Jurkat, Clone E6-1 (cell line): ENCODE data around the gene FLVCR1.
"Not testable (repeated sequence)": the region's sequence is repeated elsewhere in the genome, so short reads cannot be mapped to it uniquely, and the experiment has no call there.

ENCODE experiments used
- DNase-seq: peaks from one replicate; pipeline ENCODE4 v3.0.0-alpha.2; 2011; ENCODE audit warnings: low read depth, low spot score
- H3K4me3 ChIP-seq: 2 replicates; pipeline ENCODE4 v1.5.1; 2011; ENCODE audit warnings: mild to moderate bottlenecking, low read length, control low read depth, moderate library complexity

The FLVCR1 gene

GRCh38 chr1:212858461-212859265, 588 bp downstream of the FLVCR1 start:
- peak overlapping the region; percentile 95 for H3K4me3 ChIP-seq
- no peak for DNase-seq

- no peak for DNase-seq
- no peak overlapping the region for H3K4me3 ChIP-seq
These were observed 2.9 kb downstream of the FLVCR1 start for GRCh38 chr1:212860713-212861581.

- DNase-seq: no peak
- H3K4me3 ChIP-seq: no peak overlapping the region
These were observed 4.1 kb downstream of the FLVCR1 start for GRCh38 chr1:212862111-212862690.

- DNase-seq, H3K4me3 ChIP-seq: not testable (repeated sequence)
These were observed 5.3 kb downstream of the FLVCR1 start for GRCh38 chr1:212863345-212863744.

DNA sequence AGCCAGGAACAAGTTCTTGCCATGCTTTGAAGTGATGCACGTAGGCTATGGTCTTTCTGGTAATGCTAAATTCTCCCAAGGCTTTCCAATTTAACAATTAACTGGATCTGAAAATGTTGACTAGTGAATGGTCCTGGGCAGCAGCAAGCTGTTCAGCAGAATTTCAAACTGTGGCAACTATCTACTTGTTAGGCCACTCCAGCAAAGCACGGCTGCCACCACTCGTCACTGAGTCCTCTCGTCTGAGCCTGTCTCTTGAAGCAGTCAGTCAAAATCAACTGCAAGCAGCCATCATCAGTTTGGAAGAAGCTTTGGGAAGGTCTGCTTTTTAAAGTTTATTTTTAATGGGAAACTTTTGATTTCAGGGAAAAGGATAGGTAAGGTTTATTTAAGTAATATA, 6.1 kb downstream of the FLVCR1 start:
- no peak for DNase-seq
- no peak overlapping the region for H3K4me3 ChIP-seq

- DNase-seq: no peak
- H3K4me3 ChIP-seq: no peak overlapping the region
These were observed 9.1 kb downstream of the FLVCR1 start for GRCh38 chr1:212867192-212867591.

DNA sequence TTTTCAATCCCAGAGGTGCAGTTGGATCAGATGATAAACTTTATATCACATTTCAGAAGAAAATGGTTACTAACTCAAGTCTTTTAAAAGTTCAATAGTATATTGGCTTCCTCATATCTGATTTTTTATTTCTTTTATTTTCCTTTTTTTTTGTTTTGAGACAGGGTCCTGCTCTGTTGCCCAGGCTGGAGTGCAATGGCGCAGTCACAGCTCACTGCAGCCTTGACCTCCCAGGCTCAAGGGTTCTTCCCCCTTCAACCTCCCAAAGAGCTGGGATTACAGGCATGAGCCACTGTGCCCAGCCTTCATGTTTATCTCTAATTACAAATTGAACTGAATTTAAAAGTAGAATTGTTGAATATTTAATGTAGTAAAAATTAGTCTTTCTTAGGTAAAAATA, 13.9 kb downstream of the FLVCR1 start:
- DNase-seq: no peak
- H3K4me3 ChIP-seq: no peak overlapping the region

DNA sequence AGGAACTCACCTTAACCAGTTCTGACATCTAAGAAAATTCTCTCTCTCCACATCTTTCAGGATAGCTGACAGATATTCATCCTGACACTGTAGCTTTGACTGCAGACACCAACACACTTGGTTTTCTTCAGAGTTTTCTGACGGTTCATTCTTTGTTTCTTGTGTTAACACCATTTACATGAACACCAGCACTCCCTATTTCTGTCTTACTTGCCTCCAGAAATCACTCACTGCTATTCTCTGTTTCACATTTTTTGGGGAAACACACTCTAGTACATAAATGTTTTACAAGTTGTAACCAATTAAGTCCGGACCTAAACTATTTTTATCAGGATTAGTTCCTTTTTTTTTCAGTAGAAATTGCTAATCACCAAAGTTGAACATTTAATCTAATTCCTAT, 15.4 kb downstream of the FLVCR1 start:
- no peak for DNase-seq
- H3K4me3 ChIP-seq: no peak overlapping the region

GRCh38 chr1:212878418-212878817, 20.3 kb downstream of the FLVCR1 start:
- no peak overlapping the region for H3K4me3 ChIP-seq
- DNase-seq: no peak

- no peak for DNase-seq
- H3K4me3 ChIP-seq: no peak overlapping the region
These were observed 22.0 kb downstream of the FLVCR1 start for GRCh38 chr1:212879947-212880690.

DNA sequence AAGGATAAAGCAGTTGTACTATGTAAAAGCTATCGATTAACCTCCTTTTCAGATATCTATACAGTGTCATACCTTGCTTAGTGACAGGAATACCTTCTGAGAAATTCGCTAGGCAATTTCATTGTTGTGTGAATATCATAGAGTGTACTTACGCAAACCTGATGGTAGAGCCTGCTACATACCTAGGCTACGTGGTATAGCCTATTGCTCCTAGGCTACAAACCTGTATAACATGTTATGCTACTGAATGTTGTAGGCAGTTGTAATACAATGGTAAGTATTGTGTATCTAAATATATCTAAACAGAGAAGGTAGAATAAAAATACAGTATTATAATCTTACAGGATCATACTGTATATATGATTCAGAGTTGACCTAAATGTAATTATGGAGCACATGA, 26.5 kb downstream of the FLVCR1 start:
- no peak for DNase-seq
- H3K4me3 ChIP-seq: no peak overlapping the region

GRCh38 chr1:212892108-212892507, 34.0 kb downstream of the FLVCR1 start:
- DNase-seq: no peak
- no peak overlapping the region for H3K4me3 ChIP-seq

DNA sequence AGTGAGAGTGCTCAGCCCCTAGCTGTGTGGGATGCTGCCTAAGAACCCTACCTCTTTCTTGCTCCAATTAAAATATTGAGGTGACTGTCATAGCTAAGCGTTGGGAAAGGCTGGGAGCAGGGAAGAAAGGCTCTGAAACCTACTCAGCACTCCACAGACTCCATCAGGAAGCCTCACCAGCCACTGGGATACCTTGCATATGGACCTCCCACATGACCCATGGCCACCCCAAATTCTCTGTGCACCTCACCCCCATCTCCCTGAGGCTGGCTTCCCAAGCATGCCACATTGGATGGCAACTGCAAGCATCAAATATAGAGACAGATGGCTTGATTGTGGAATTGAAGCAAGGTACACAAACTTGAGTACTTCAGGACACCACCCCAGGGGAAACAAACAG, 41.8 kb downstream of the FLVCR1 start:
- no peak for DNase-seq

DNA sequence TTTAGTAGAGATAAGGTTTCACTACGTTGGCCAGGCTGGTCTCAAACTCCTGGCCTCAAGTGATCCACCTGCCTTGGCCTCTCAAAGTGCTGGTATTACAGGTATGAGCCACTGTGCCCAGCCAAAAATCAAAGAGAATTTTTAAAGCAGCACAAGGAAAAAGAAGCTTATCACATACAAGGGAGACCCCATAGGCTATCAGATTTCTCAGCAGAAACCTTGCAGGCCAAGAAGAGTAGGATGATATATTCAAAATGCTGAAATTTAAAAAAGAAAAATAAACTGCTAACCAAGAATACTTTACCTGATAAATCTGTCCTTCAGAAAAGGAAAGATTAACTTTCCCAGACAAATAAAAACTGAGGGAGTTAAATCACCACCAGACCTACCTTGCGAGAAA, 43.2 kb downstream of the FLVCR1 start:
- H3K4me3 ChIP-seq: no peak overlapping the region

More for the DNA sequence above, 41.8 kb downstream of the FLVCR1 start:
- no peak overlapping the region for H3K4me3 ChIP-seq

DNA sequence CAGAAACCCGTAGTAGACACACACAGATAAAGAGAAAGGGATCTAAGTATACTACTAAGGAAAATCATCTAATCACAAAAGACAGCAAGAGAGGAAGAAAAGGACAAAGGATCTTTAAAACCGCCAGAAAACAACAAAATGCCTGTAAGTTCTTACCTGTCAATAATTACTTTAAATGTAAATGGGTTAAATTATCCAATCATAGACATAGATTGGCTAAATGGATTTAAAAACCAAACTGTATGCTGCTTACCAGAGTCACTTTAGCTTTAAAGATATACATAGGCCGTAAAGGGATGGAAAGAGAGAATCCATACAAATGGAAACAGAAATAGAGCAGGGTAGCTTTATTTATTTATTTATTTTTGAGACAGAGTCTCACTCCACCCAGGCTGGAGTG, 44.0 kb downstream of the FLVCR1 start:
- no peak overlapping the region for H3K4me3 ChIP-seq
- no peak for DNase-seq

More for the DNA sequence above, 43.2 kb downstream of the FLVCR1 start:
- no peak for DNase-seq

DNA sequence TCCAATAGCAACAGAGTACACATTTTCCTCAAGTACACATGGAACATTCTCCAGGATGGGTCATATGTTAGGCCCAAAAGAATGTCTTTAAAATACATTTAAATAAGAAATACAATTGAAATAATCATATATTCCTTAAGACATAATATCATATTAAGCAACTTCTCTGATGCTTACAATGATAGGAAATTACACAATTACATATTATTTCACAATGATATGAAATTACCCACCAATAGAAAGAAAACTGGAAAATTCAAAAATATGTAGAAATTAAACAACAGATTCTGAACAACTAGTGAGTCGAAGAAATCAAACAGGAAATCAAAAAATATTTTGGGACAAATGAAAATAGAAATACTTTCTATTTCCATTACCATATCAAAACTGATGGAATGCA, 45.6 kb downstream of the FLVCR1 start:
- no peak for DNase-seq
- no peak overlapping the region for H3K4me3 ChIP-seq

- not testable (repeated sequence) for DNase-seq, H3K4me3 ChIP-seq
These were observed 50.0 kb downstream of the FLVCR1 start for GRCh38 chr1:212908071-212908470.

DNA sequence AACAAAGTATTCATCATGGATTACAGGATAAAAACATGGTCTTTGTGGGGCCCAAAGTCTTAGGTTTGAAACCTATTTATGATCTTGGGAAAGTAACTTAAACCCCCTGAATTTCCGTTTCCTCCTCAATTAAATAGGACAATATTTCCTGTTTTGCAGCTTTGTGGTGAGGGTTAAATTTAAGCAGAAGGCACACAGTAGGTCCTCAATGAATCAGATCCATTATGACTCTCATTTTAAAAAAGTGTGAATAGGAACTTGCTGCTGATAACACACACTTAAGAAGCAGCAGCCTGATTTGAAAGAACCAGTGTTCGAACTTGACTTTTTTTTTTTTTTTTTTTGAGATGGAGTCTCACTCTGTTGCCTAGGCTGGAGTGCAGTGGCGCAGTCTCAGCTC, 50.9 kb downstream of the FLVCR1 start:
- H3K4me3 ChIP-seq: no peak overlapping the region
- no peak for DNase-seq

DNA sequence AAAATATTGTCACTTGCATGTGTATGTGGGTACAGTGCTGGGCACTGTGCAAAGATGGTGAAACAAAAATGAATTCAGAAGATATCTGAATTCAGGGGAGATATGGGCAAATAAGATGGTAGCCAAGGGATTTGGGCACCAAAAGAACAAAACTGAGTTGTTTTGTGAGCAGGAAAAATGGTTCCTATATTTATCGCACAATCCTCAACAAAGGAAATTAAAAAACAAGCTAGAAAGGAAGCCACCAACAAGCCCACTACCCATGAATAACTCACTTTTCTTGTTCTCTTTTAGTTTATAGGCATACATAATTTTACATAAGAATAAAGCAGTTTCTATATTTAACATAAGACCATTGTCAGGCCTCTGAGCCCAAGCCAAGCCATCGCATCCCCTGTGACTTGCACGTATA, 51.6 kb downstream of the FLVCR1 start:
- no peak overlapping the region for H3K4me3 ChIP-seq
- no peak for DNase-seq
